GM04504 (cell line): ENCODE measurements around the gene ACSF3.

ENCODE experiments used
- DNase-seq: peaks from one replicate; pipeline ENCODE4 v3.0.0-alpha.2; 2012; ENCODE audit warnings: low read depth

ACSF3 gene

DNA sequence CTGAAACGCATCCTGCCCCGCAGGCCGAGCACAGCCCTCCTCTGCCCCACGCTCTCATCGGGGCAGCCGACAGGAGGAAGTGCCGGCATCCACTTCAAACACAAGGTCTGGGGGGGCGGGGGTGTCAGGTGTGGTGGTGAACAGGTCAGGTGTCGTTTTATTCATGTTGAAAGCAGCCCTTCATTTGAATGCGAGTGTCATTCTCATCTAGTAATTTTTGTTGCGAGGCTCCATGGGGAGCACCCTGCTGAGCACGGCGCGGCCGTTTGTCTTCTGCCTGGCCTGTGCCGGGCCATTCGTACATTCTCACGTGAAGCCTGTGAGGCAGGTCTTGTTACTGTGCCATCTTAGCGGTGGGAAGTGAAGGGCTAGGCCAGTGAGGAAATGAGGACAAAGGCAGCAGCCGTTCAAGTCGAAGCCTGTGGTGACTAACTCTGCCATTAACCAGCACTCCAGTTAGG, 1.9 kb downstream of the ACSF3 start:
- DNase-seq: no peak

DNA sequence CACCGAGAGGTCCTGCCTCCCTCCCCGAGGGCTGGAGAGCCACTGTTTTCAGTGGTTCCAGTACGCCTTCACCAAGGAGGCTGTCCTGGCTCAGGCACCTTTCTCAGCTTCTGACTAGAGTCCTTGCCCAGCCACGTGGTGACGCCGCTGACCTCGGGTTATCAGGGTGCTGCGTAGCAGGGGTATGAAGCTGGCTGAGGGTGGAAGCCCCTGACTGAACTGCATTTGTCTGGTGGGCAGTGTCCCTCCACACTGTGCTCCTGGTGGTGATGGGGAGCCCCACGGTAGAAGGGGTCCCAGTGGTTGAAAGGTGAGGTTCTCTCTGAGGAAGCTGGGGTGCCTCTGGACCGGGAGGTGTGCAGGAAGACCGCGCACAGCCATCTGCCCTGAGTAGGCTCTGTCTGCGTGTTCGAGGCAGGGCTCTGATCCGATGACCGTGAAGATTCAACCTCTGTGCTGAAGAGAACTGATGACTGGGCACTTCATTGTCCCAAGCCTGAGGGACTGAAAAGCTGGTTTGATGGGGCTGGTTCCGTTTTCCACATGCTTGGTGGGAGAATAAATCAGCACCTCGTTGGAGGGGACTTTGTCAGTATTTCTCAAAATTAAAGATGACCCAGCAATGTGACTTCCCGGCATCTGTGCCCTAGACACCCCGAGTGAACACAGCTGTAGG, 2.5 kb downstream of the ACSF3 start:
- DNase-seq: no peak

DNA sequence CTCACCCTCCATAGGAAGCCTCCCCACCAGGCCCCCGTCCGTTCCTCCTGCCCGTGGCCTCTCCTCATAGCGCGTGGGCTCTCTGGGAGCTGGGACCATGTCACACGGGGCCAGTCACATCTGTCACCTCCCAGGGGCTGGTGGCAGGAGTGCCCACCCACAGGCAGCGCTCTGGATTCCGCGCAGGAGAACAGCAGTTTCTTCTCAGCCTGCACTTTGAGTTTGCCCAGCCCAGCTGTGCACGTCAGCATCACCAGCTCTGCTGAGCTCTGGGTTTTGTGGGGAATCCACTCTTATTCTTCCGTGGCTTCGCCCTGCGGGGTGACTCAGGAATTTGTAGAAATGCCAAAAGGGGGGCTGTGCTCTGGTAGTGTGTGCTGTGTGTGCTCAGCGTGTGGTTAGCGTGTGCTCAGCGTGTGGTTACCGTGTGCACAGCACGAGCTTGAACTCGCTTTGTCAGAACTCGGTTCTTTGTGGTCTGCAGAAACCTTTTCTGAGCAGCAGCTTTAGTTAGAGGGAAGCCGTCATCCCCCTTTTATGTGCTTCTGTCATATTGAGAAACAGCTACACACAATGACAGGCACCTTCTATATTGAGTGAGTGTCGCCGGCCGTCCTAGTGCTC, 3.2 kb downstream of the ACSF3 start:
- no peak for DNase-seq

DNA sequence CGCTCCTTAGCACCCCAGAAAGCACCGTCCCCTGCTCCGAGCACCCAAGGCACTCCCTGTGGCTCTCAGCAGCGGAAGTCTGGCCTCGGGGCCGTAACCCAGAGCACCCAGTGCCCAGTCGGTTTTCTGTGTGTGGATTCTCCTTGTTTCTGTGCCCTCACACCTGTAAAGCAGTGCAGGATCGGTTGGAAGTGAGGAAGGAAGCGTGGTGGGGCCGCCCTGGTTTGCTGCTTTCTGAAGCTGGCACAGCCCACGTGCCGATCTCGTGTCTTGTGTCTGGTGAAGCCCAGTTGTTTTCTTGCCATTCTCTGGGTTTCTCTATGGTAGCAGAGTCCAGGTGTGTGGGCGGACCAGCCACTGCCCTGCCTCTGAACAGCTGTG, 3.7 kb downstream of the ACSF3 start:
- no peak for DNase-seq

DNA sequence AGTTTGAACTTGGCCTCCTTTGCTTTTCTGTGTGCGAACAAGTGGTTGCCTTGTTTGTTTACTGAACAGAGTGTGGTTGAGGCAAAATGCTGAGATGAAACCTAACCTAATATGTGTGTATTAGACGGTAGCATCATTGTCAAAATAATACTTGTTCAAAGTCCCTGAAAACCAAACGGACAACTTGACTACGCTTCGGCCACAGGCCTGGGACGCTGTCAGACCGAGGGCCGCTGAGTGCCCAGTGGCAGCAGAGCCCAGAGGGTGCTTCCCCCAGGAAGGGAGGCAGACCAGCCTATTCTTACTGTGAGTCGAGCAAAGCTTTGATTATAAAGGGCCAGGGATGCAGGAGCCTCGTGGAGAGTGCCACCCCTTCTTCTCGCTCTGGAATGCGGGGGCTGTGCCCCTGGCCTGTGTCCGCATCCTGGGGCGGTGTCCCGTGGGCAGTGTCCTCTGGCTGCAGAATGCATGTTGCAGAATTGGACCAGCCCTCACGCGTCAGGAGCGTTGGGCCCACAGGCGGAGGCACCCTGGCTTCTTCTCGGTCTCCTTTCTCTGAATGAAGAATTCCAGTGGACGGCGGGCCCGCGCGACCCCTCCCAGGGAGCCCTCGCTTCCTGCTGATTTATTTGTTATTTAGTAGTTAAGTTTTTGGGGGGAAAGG, 5.2 kb downstream of the ACSF3 start:
- no peak for DNase-seq

- no peak for DNase-seq
Measured at GRCh38 chr16:89099905-89100304, 6.3 kb downstream of the ACSF3 start.

DNA sequence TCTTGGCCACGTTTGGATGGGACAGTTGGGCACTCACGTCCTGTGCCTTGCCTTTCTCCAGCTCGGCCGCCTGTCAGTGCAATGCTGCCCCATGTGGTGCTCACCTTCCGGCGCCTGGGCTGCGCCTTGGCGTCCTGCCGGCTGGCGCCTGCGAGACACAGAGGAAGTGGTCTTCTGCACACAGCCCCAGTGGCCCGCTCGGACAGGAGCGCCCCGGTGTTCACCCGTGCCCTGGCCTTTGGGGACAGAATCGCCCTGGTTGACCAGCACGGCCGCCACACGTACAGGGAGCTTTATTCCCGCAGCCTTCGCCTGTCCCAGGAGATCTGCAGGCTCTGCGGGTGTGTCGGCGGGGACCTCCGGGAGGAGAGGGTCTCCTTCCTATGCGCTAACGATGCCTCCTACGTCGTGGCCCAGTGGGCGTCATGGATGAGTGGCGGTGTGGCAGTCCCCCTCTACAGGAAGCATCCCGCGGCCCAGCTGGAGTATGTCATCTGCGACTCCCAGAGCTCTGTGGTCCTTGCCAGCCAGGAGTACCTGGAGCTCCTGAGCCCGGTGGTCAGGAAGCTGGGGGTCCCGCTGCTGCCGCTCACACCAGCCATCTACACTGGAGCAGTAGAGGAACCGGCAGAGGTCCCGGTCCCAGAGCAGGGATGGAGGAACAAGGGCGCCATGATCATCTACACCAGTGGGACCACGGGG, 7.1 kb downstream of the ACSF3 start:
- DNase-seq: no peak

GRCh38 chr16:89101303-89102040, 7.8 kb downstream of the ACSF3 start:
- no peak for DNase-seq

- DNase-seq: no peak
Measured at GRCh38 chr16:89102041-89102471, 8.4 kb downstream of the ACSF3 start.

GRCh38 chr16:89102481-89103073, 8.9 kb downstream of the ACSF3 start:
- DNase-seq: no peak

GRCh38 chr16:89103156-89103555, 9.5 kb downstream of the ACSF3 start:
- no peak for DNase-seq

DNA sequence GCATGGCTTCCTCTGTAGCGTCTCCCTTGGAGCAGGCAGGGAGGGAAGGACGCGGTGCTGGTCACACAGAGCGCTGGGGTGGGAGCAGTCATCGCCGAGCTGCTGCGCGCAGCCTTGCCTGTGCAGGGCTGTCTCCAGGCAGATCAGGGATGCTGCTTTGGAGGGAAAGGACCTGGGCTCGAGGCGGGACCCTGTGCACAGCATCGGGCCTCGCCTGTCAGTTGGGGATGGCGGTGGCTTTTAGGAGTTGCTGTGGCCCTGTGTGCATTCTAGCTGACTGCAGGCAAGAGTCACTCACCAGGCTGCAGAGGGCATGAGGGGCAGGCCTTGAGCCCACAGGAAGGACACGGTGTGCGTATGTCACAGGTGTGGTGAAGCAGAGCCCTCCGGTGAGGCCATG, 10.1 kb downstream of the ACSF3 start:
- no peak for DNase-seq

GRCh38 chr16:89104303-89104702, 10.7 kb downstream of the ACSF3 start:
- DNase-seq: no peak

DNA sequence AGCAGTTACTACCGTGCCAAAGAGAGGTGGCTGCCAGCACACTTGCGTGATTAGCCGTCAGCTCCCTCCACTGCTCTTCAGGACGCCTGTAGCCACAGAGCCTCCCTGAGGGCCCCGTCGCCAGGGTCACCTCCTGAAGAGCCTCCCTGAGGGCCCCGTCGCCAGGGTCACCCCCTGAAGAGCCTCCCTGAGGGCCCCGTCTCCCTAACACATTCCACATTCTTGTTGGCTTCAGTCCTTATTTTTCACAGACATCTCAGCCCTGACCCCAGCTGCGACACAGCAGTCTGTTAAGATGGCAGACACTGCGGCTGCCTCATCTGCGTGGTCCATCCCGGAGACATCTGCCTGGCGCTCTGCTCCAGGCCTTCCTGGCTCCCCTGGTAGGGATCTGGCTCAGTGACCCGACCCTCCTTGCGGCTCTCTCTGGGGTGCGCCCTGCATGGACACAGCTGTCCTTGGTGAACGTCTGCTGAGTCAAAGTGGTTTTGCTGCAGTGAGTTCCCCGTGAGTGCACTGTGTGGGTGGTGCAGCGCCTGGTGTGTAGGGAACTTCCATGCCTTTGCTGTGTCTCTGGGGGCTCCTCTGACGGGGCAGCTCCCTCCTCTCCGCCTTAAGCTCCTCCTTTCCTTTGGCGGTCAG, 11.4 kb downstream of the ACSF3 start:
- no peak for DNase-seq

- no peak for DNase-seq
Measured at GRCh38 chr16:89105599-89106151, 12.0 kb downstream of the ACSF3 start.

DNA sequence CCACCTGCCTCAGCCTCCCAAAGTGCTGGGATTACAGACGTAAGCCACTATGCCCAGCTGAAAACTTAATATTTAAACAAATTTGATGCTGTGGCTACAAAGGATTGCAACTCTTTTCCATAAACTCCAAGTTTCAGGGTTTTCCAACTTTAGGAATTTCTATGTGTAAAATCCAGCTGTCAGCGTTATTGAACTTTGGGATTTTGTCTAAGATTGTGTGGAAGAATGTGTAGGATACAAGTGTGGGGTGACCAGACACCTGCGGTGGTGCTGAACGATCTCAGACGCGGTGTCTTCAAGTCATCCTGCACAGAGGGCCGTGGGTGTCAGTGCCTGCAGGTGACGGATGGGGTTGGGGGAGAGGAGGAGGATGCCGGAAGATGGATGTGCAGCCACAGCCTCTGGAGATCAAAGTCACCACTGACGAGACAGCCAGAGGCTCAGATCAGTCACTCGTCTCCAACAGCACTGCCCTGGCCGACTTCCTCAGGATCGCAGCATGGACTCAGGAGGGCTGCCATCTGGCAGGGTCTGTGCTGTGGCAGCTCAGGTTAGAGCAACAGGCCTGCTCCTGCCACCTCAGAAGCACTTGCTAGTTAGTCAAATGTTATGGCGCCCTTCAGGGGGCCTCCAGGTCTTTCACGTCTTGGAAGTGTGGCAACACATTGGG, 13.0 kb downstream of the ACSF3 start:
- no peak for DNase-seq

DNA sequence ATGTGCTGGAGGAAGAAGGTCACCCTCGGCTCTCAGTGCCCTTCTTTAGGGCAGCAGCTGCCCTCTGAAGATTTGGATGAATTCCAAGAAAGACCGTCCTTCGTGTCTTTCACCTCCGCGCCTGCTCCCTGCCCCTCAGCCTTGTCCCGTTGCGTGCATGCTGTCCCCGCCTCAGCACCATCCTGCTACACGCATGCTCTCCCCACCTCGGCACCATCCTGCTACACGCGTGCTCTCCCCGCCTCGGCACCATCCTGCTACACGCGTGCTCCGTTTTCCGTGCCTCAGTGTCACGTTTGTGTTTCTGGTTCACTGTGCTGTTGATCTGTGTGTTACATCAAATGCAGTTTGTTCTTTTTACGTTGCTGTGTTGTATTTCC, 13.5 kb downstream of the ACSF3 start:
- no peak for DNase-seq

DNA sequence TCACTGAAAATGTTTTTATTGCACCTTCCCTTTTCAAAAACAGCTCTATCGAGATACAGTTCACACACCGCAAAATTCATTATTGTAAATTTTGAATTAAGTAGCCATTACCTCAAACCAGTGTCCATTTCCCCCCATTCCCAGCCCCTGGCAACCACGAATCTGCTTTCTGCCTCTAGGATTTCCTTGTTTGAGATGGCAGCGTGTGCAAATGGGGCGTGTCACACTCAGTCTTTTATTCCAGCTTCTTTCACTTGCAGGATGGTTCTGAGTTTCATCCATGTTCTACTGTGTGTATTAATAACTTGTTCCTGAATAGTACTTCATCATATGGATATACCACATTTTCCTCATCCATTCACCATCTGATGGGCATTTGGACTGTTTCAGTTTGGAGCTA, 14.8 kb downstream of the ACSF3 start:
- no peak for DNase-seq

DNA sequence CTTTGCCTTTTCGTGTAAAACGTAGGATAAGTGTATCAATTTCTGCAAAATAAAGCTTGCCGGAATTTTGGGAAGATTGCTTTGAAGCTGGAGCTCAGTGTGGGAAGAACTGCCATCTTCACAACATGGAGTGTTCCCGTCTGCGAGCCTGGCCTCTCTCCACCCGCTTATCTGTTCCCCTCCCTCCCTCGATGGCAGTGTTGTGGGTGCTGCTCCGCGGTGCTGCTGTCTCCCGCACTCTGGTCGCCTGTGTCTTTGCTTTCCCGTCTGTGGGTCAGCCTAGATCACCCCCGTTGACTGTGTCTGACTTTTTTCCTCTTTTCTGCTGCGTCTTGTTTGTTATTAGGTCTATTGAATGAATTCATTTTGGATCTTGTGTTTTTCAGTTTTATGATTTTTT, 17.0 kb downstream of the ACSF3 start:
- no peak for DNase-seq

DNA sequence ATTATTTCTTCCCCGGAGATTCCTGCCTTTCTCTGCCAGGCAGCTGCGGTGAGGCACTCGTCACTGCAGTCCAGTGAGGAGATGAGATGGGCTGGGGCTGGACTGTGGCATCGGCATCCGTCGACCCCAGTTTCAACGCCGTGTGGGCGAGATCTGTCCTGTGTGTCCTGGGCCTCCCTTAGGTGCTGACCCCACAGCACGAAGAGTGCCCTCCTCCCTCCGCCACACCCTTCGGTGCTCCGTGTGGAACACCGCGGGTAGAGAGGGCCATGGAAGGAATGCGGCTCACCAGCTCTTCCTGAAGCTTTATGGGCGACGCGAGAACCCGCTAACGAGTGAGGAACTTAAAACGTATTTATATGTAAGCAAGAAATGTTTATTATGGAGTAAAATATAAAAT, 17.6 kb downstream of the ACSF3 start:
- DNase-seq: no peak
